Measurements from ENCODE around the gene PAX2. TPM values are rescaled to one million over a fixed set of nuclear protein-coding genes. Genes with fewer than 3 reads are reported as not detected.

PAX2 gene
- total and polyA plus RNA-seq, 2 donors from 2014 or later, result 28.3 to 102 TPM

GRCh38 chr10:100866010-100866409 lies 120.6 kb downstream of the PAX2 start:
- H3K4me1 ChIP-seq (ENCODE audit: control insufficient read depth in 2 of 3, insufficient read depth in 2 of 3, low read depth in 1 of 3, low read length in 3 of 3), result no peaks in the 10 kb centered on the region
- no peaks in the 10 kb centered on the region for H3K36me3 ChIP-seq (ENCODE audit: control insufficient read depth in 2 of 3, insufficient read depth in 3 of 3, low read length in 3 of 3)
- FAIRE-seq, result no peak
- no peak overlapping the region for H3K27ac ChIP-seq (ENCODE audit: low read depth in 2 of 2, low read length in 2 of 2)
- no peaks in the 10 kb centered on the region for H3K9me3 ChIP-seq (ENCODE audit: control insufficient read depth in 2 of 3, insufficient read depth in 1 of 3, low read length in 3 of 3)
- H3K27me3 ChIP-seq (ENCODE audit: control insufficient read depth, insufficient read depth, low read length), result no peaks in the 10 kb centered on the region
- H3K4me3 ChIP-seq (ENCODE audit: low read length in 3 of 3), result no peak overlapping the region
- no peak for TF ChIP-seq CTCF (IDR thresholded peaks at IDR 0.05; ENCODE audit: borderline replicate concordance, extremely low read depth, insufficient read depth)
- intact Hi-C loops (cut with DNase I), result no loop called here
- no peak for DNase-seq
- no peak overlapping the region for H3K9ac ChIP-seq (ENCODE audit: low read length in 3 of 3)

GRCh38 chr10:100866575-100867098 lies 121.3 kb downstream of the PAX2 start:
- intact Hi-C loops (cut with DNase I), result no loop called here
- H3K4me1 ChIP-seq (ENCODE audit: control insufficient read depth in 2 of 3, insufficient read depth in 2 of 3, low read depth in 1 of 3, low read length in 3 of 3), result no peaks in the 10 kb centered on the region
- no peak overlapping the region for H3K9ac ChIP-seq (ENCODE audit: low read length in 3 of 3)
- DNase-seq (no peak), FAIRE-seq (no peak)
- H3K9me3 ChIP-seq (ENCODE audit: control insufficient read depth in 2 of 3, insufficient read depth in 1 of 3, low read length in 3 of 3), result no peaks in the 10 kb centered on the region
- no peak overlapping the region for H3K27ac ChIP-seq (ENCODE audit: low read depth in 2 of 2, low read length in 2 of 2)
- no peak overlapping the region for H3K4me3 ChIP-seq (ENCODE audit: low read length in 3 of 3)
- H3K36me3 ChIP-seq (ENCODE audit: control insufficient read depth in 2 of 3, insufficient read depth in 3 of 3, low read length in 3 of 3), result no peaks in the 10 kb centered on the region
- H3K27me3 ChIP-seq (ENCODE audit: control insufficient read depth, insufficient read depth, low read length), result no peaks in the 10 kb centered on the region
- TF ChIP-seq CTCF (IDR thresholded peaks at IDR 0.05; ENCODE audit: borderline replicate concordance, extremely low read depth, insufficient read depth), result no peak

GRCh38 chr10:100867261-100867963 lies 122.0 kb downstream of the PAX2 start:
- H3K27me3 ChIP-seq (ENCODE audit: control insufficient read depth, insufficient read depth, low read length), result no peaks in the 10 kb centered on the region

More at GRCh38 chr10:100867261-100867963, 122.0 kb downstream of the PAX2 start:
- H3K4me3 ChIP-seq (ENCODE audit: low read length in 3 of 3), result no peak overlapping the region
- no peaks in the 10 kb centered on the region for H3K4me1 ChIP-seq (ENCODE audit: control insufficient read depth in 2 of 3, insufficient read depth in 2 of 3, low read depth in 1 of 3, low read length in 3 of 3)
- TF ChIP-seq CTCF (IDR thresholded peaks at IDR 0.05; ENCODE audit: borderline replicate concordance, extremely low read depth, insufficient read depth), result no peak
- H3K36me3 ChIP-seq (ENCODE audit: control insufficient read depth in 2 of 3, insufficient read depth in 3 of 3, low read length in 3 of 3), result no peaks in the 10 kb centered on the region
- no peak overlapping the region for H3K9ac ChIP-seq (ENCODE audit: low read length in 3 of 3)
- no peaks in the 10 kb centered on the region for H3K9me3 ChIP-seq (ENCODE audit: control insufficient read depth in 2 of 3, insufficient read depth in 1 of 3, low read length in 3 of 3)
- DNase-seq (no peak), FAIRE-seq (no peak)
- no peak overlapping the region for H3K27ac ChIP-seq (ENCODE audit: low read depth in 2 of 2, low read length in 2 of 2)
- intact Hi-C loops (cut with DNase I), result no loop called here
